Measurements from ENCODE around the gene IGFL4. TPM values are rescaled to one million over a fixed set of nuclear protein-coding genes. Genes with fewer than 3 reads are reported as not detected.

The IGFL4 gene
- total RNA-seq, 2 experiments from 2014 or later: not detected

DNA sequence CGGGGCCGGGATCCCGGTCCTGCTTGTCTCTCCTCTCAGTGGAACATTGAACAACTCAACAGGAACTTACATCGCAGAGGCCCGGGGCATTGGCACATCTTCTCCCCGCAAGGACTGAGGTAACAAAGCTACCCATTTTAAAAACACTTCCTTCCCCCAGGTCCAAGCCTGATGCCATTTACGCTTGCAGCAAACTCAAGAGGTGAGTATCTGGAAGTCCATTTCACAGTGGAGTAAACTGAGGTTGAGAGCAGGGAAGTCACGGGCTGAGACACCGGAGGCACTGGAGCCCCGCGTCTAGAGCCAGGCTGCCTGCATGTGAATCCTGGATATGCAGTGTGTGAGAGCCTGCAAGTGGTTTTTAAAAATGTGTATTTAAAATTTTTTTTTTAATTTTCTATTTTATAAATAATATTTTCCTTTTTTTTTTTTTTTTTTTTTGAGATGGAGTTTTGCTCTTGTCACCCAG, 17.5 kb downstream of the IGFL4 start:
- H3K36me3 Mint-ChIP-seq (ENCODE audit: low read depth): no peaks in the 10 kb centered on the region
- no peak overlapping the region for H3K4me3 Mint-ChIP-seq
- H3K9me3 Mint-ChIP-seq: no peaks in the 10 kb centered on the region
- ATAC-seq (no peak), DNase-seq (no peak)
- intact Hi-C loops (cut with micrococcal nuclease): loop anchor here (10.0 kb wide), 2 partner anchors 51 to 161 kb away; no protein-coding TSS in a partner anchor
- peaks cover 12% of the 10 kb centered on the region for H3K4me1 Mint-ChIP-seq (ENCODE audit: low read depth)
- POLR2A ChIA-PET: interaction anchor here (0.6 kb wide), 1 partner anchor 903 kb away, joined by 3 read pairs; no protein-coding TSS in a partner anchor
- CTCF ChIA-PET: interaction anchor here (1.7 kb wide), 1 partner anchor 242 kb away, joined by 4 read pairs; no protein-coding TSS in a partner anchor
- no peak overlapping the region for H3K27ac Mint-ChIP-seq
- TF ChIP-seq, protein P1, sequence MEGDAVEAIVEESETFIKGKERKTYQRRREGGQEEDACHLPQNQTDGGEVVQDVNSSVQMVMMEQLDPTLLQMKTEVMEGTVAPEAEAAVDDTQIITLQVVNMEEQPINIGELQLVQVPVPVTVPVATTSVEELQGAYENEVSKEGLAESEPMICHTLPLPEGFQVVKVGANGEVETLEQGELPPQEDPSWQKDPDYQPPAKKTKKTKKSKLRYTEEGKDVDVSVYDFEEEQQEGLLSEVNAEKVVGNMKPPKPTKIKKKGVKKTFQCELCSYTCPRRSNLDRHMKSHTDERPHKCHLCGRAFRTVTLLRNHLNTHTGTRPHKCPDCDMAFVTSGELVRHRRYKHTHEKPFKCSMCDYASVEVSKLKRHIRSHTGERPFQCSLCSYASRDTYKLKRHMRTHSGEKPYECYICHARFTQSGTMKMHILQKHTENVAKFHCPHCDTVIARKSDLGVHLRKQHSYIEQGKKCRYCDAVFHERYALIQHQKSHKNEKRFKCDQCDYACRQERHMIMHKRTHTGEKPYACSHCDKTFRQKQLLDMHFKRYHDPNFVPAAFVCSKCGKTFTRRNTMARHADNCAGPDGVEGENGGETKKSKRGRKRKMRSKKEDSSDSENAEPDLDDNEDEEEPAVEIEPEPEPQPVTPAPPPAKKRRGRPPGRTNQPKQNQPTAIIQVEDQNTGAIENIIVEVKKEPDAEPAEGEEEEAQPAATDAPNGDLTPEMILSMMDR (IDR thresholded peaks at IDR 0.05): no peak
- H3K27me3 Mint-ChIP-seq: peaks cover 16% of the 10 kb centered on the region

DNA sequence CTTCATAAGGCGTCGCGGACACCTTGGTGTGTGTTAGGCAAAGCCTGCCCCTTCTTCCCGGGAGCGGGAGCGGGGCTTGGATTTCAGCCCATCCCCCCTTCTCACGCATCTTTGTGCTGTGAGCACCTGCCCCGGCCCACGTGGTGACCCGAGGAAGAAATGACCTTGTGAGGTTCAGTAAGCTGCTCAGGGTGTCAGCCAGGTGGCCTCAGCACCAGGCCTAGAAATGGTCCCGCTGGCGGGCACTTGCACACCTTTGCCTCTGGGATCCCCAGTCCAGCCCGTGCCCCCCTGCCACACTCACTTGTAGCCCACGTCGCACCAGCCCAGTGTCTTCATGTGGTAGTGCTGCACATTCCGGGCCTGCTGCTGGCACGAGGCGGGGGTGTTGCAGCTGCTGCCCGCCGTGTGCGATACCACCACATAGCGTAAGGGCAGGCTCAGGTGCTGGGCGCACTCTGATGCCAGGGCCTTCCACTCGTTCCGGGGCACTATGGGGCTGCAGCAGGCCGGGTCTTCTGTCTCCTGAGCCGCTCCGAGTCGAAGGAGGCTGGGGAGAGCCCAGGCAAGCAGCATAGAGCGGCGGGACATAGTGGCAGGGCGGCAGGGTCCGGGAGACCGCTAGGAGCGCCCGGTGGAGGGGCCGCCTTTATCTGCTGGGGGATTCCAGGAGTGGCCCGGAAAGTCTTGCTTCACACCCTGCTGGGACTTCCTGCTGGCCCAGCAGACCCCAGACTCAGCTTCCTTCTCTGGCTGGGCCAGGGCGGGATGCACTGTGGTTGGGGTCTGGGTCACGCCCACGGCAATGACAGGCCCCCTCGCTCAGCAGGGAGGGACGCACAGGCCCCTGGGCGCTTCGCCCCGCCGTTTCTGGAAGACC, 18.1 kb downstream of the IGFL4 start, which contains the start of gene PGLYRP1:
Gene PGLYRP1, minus strand, starts transcription at position 623 of the 880 bp plus-strand sequence. Its CDS starts 32 bp downstream, at position 591.
- no peak for ATAC-seq
- CTCF ChIA-PET: interaction anchor here (1.7 kb wide), 1 partner anchor 243 kb away, joined by 4 read pairs; no protein-coding TSS in a partner anchor
- Mint-ChIP-seq H3K4me1 (ENCODE audit: low read depth) (peaks cover 12% of the 10 kb centered on the region), H3K27ac (no peak within 1 kb of the TSS), H3K27me3 (peaks cover 16% of the 10 kb centered on the region), H3K9me3 (no peaks in the 10 kb centered on the region), H3K36me3 (ENCODE audit: low read depth) (no peaks in the 10 kb centered on the region), H3K4me3 (no peak within 1 kb of the TSS)
- POLR2A ChIA-PET: interaction anchor here (0.6 to 0.7 kb wide), 2 partner anchors 23 to 904 kb away, joined by 3 to 4 read pairs; no protein-coding TSS in a partner anchor
- intact Hi-C loops (cut with micrococcal nuclease): loop anchor here (10.0 kb wide), 2 partner anchors 52 to 162 kb away; no protein-coding TSS in a partner anchor
- TF ChIP-seq, protein P1 (IDR thresholded peaks at IDR 0.05): no peak
- no peak for DNase-seq

- POLR2A ChIA-PET: interaction anchor here (0.7 kb wide), 1 partner anchor 23 kb away, joined by 4 read pairs; no protein-coding TSS in a partner anchor
- no peaks in the 10 kb centered on the region for H3K36me3 Mint-ChIP-seq (ENCODE audit: low read depth)
- no peak overlapping the region for H3K4me3 Mint-ChIP-seq
- ATAC-seq: no peak
- intact Hi-C loops (cut with micrococcal nuclease): loop anchor here (10.0 kb wide), 2 partner anchors 53 to 163 kb away; no protein-coding TSS in a partner anchor
- CTCF ChIA-PET: no interaction called here
- no peak overlapping the region for H3K27ac Mint-ChIP-seq
- TF ChIP-seq, protein P1 (IDR thresholded peaks at IDR 0.05): no peak
- peaks cover 13% of the 10 kb centered on the region for H3K4me1 Mint-ChIP-seq (ENCODE audit: low read depth)
- no peak for DNase-seq
- H3K9me3 Mint-ChIP-seq: no peaks in the 10 kb centered on the region
- H3K27me3 Mint-ChIP-seq: peaks cover 16% of the 10 kb centered on the region
These were observed 18.8 kb downstream of the IGFL4 start for GRCh38 chr19:46022061-46022430.

DNA sequence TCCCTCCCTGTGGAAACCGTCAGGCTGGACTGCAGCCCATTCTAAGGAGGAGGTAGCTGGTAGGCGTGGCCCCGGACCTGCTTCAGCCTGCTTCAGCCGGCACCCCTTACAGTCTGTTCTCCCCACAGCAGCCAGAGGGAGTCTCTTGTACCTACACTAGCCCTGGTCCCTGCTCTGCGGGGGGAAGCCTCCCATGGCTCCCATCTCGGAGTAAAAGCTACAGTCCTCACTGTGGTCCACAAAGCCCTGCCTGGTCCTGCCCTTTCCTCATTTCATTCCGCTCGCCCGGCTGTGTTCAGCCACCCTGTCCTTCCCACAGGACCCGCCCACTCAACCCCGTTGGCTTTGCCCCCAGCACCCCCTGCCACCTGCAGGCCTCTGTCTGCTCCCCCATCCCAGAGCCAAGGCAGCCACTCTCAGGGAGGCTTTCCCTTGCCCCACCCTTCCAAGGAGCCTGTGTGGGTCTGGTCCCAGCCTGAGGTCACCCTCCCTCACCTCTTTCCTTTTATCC, 19.2 kb downstream of the IGFL4 start:
- Mint-ChIP-seq H3K4me1 (ENCODE audit: low read depth) (peaks cover 12% of the 10 kb centered on the region), H3K36me3 (ENCODE audit: low read depth) (no peaks in the 10 kb centered on the region), H3K27me3 (peaks cover 13% of the 10 kb centered on the region), H3K4me3 (no peak overlapping the region), H3K9me3 (no peaks in the 10 kb centered on the region), H3K27ac (no peak overlapping the region)
- ChIA-PET POLR2A (no interaction called here), CTCF (interaction anchor here (1.2 to 5.8 kb wide), 2 partner anchors 7 to 11 kb away, joined by 3 to 47 read pairs; no protein-coding TSS in a partner anchor)
- no peak for ATAC-seq
- intact Hi-C loops (cut with micrococcal nuclease): loop anchor here (10.0 kb wide), 2 partner anchors 53 to 163 kb away; no protein-coding TSS in a partner anchor
- DNase-seq: no peak
- TF ChIP-seq, protein P1 (IDR thresholded peaks at IDR 0.05): no peak
